KMS-11 (cell line): ENCODE measurements around the gene LCP1.

Source experiments
- H2AFZ ChIP-seq: fragments of 200-600 bp; sonication (generic); 2 replicates; pipeline ENCODE4 v1.6.1; 2016; ENCODE audit warnings: antibody characterized with exemption, mixed run types, low read depth
- H3K27ac ChIP-seq: fragments of 200-600 bp; sonication (generic); 2 replicates; pipeline ENCODE4 v1.6.1; 2016; ENCODE audit warnings: mild to moderate bottlenecking, mixed run types
- H3K27me3 ChIP-seq: fragments of 200-600 bp; sonication (generic); 2 replicates; pipeline ENCODE4 v1.6.1; 2017; ENCODE audit warnings: mild to moderate bottlenecking, low read depth, mixed run types, moderate library complexity; ENCODE audit not compliant: insufficient read depth
- H3K36me3 ChIP-seq: fragments of 200-600 bp; sonication (generic); 2 replicates; pipeline ENCODE4 v1.6.1; 2017; ENCODE audit warnings: mild to moderate bottlenecking, mixed run types; ENCODE audit not compliant: insufficient read depth
- H3K4me1 ChIP-seq: fragments of 200-600 bp; sonication (generic); 2 replicates; pipeline ENCODE4 v1.6.1; 2016; ENCODE audit warnings: mild to moderate bottlenecking, low read depth, mixed run types; ENCODE audit not compliant: poor library complexity, severe bottlenecking
- H3K4me2 ChIP-seq: fragments of 200-600 bp; sonication (generic); 2 replicates; pipeline ENCODE4 v1.7.0; 2016; ENCODE audit warnings: mild to moderate bottlenecking, mixed run types
- H3K4me3 ChIP-seq: fragments of 200-600 bp; sonication (generic); IDR thresholded peaks from 2 replicates; pipeline ENCODE4 v1.6.1; 2017; ENCODE audit warnings: low read depth, low read length, mixed read lengths; ENCODE audit not compliant: insufficient read depth
- H3K79me2 ChIP-seq: fragments of 200-600 bp; sonication (generic); 2 replicates; pipeline ENCODE4 v1.6.1; 2016; ENCODE audit warnings: low read depth, mixed run types; ENCODE audit not compliant: insufficient read depth
- H3K9ac ChIP-seq: fragments of 200-600 bp; sonication (generic); 2 replicates; pipeline ENCODE4 v1.6.1; 2016; ENCODE audit warnings: mild to moderate bottlenecking, mixed run types
- H4K20me1 ChIP-seq: fragments of 200-600 bp; sonication (generic); 2 replicates; pipeline ENCODE4 v1.6.1; 2016; ENCODE audit warnings: mild to moderate bottlenecking, mixed run types; ENCODE audit not compliant: insufficient read depth
- TF ChIP-seq, protein P1 (sequence below): fragments of 200-600 bp; sonication (generic); conservative IDR thresholded peaks from 2 replicates; pipeline ENCODE4 v1.6.1; 2017; ENCODE audit warnings: low read depth, mild to moderate bottlenecking, antibody characterized with exemption, low read length, moderate library complexity, mixed read lengths

Gene LCP1

DNA sequence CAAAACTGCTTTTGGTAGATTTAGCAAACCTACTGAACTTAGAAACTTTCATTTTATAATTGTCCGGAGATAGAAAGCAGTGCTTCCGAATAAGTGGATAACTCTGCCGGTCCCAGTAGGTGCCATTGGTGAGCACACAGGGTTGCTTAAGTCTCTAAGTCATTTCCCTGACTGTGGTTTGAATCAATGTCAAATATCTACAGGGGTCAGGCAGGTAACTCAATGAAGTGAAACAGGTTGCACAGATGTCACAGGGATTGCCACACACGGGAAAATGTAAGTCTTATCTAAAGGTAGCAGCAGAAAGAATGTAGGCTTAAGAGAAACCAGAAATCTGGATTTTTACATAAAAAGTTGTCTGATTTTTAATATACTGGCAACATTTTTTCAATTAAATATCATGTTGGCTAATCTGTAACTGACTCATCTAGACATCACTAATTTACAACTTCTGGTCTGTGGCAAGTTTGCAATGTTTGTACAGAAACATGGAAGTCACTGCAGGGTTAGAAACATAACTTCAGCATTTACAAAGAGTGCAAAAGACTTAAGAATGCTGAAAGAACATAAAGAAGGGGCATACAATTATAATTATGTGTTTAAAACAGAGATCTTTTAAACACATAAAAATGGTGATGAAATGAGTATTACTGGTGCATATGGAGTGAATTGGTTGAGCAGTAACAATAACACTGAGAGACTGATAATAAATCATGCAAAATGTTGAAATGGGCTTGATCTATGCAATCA is 15.5 kb upstream of the LCP1 start:
- no peaks in the 10 kb centered on the region for H4K20me1 ChIP-seq
- TF ChIP-seq, protein P1, sequence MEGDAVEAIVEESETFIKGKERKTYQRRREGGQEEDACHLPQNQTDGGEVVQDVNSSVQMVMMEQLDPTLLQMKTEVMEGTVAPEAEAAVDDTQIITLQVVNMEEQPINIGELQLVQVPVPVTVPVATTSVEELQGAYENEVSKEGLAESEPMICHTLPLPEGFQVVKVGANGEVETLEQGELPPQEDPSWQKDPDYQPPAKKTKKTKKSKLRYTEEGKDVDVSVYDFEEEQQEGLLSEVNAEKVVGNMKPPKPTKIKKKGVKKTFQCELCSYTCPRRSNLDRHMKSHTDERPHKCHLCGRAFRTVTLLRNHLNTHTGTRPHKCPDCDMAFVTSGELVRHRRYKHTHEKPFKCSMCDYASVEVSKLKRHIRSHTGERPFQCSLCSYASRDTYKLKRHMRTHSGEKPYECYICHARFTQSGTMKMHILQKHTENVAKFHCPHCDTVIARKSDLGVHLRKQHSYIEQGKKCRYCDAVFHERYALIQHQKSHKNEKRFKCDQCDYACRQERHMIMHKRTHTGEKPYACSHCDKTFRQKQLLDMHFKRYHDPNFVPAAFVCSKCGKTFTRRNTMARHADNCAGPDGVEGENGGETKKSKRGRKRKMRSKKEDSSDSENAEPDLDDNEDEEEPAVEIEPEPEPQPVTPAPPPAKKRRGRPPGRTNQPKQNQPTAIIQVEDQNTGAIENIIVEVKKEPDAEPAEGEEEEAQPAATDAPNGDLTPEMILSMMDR: no peak
- H3K4me1 ChIP-seq: peaks cover 32% of the 10 kb centered on the region
- H2AFZ ChIP-seq: no peak overlapping the region
- no peak overlapping the region for H3K4me2 ChIP-seq
- H3K27ac ChIP-seq: no peak overlapping the region
- no peak overlapping the region for H3K4me3 ChIP-seq
- no peak overlapping the region for H3K9ac ChIP-seq
- H3K27me3 ChIP-seq: no peaks in the 10 kb centered on the region
- H3K36me3 ChIP-seq: no peaks in the 10 kb centered on the region
- no peaks in the 10 kb centered on the region for H3K79me2 ChIP-seq

DNA sequence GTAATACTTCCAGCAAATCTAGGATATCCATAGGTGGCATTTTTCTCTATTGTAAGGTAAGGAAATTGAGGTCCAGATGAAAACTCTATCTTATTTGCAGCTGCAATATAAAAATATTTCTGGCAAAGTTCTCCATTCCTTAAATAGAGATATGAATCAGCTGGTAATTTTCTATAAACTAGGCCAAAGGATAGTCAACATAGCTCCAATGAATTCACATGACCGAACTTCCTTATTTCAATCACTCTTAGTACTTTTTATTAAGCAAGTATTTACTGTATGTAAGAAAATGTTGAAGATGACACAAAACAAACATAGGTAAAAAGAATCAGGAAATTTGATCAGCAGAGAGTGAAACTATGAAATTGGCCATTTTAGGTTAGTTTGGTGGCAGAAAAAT is 13.0 kb upstream of the LCP1 start:
- Histone ChIP-seq H3K79me2 (no peaks in the 10 kb centered on the region), H4K20me1 (no peaks in the 10 kb centered on the region), H2AFZ (no peak overlapping the region), H3K9ac (no peak overlapping the region), H3K4me1 (peaks cover 8% of the 10 kb centered on the region), H3K4me2 (no peak overlapping the region), H3K4me3 (no peak overlapping the region), H3K36me3 (no peaks in the 10 kb centered on the region), H3K27ac (no peak overlapping the region), H3K27me3 (no peaks in the 10 kb centered on the region)
- TF ChIP-seq, protein P1: no peak

DNA sequence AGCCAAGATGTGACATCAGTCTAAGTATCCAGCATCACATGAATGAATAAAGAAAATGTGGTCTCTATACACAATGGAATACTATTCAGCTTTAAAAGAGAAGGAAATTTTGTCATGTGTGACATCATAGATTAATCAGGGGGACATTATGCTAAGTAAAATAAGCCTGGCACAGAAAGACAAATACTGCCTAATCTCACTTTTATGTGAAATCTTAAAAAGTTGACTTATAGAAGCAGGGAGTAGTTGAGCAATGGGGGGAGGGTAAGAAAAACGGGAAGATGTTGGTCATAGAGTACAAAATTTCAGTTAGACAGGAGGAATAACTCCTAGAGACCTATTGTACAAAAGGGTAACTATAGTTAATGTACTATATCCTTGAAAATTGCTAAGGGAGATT is 10.4 kb upstream of the LCP1 start:
- Histone ChIP-seq H2AFZ (no peak overlapping the region), H3K36me3 (no peaks in the 10 kb centered on the region), H3K9ac (no peak overlapping the region), H3K27me3 (no peaks in the 10 kb centered on the region), H3K4me1 (peaks cover 5% of the 10 kb centered on the region), H3K27ac (no peak overlapping the region), H3K79me2 (no peaks in the 10 kb centered on the region), H3K4me2 (no peak overlapping the region), H3K4me3 (no peak overlapping the region), H4K20me1 (no peaks in the 10 kb centered on the region)
- TF ChIP-seq, protein P1: no peak

DNA sequence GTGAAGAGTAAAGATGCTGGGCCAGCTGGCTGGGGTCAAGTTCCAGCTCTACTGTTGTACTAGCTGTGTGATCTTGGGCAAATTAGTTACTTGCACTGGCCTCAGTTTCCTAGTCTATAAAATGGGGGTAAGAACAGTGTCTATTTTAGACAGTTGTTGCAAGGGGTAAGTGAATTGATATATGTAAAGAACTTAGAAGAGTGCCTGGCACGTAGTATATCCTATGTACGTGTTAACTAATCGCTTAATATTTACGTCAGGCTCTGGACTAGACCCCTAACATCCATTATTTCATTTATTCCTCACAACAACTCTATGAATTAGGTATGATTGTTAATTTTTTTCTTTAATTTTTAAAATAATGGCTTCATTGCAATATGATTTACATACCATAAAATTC is 3.7 kb upstream of the LCP1 start:
- H3K4me1 ChIP-seq: peaks cover 22% of the 10 kb centered on the region
- H3K79me2 ChIP-seq: no peaks in the 10 kb centered on the region
- no peak overlapping the region for H3K9ac ChIP-seq
- TF ChIP-seq, protein P1: no peak
- no peak overlapping the region for H3K27ac ChIP-seq
- no peaks in the 10 kb centered on the region for H3K27me3 ChIP-seq
- no peaks in the 10 kb centered on the region for H3K36me3 ChIP-seq
- no peak overlapping the region for H3K4me3 ChIP-seq
- no peaks in the 10 kb centered on the region for H4K20me1 ChIP-seq
- H2AFZ ChIP-seq: no peak overlapping the region
- no peak overlapping the region for H3K4me2 ChIP-seq
